Omental fat pad (tissue), 4 donors: ENCODE data around the gene ARID5B. TPM values are rescaled to one million over a fixed set of nuclear protein-coding genes. Genes with fewer than 3 reads are reported as not detected.
"Not testable (repeated sequence)": the region's sequence is repeated elsewhere in the genome, so short reads cannot be mapped to it uniquely, and the experiment has no call there.

ENCODE experiments used
- ATAC-seq: fragments of 150-250 bp; one replicate; pipeline ENCODE4 v1.9.1; 2016; ENCODE audit warnings: mild to moderate bottlenecking, moderate library complexity; ENCODE audit not compliant: low FRiP score
- DNase-seq: peaks from one replicate; pipeline ENCODE4 v3.0.0-alpha.2; 2019; ENCODE audit warnings: low spot score
- total RNA-seq, 4 donors: library from RNA; depleted of rRNA; stranded (reverse); fragments of >200 nt; gene quantifications; one replicate each; pipeline ENCODE4 v1.1.0, GENCODE V29; 2016
- TF ChIP-seq, protein P1 (sequence below), 3 donors: fragments of 450-650 bp; IDR thresholded peaks; one replicate each; pipeline ENCODE4 v1.5.1; 2016 to 2017; ENCODE audit warnings: antibody characterized with exemption in 3 of 3, mild to moderate bottlenecking in 3 of 3, moderate library complexity in 2 of 3

Gene ARID5B
- total RNA-seq, 4 donors from 2014 or later, result 57.5 to 163 (median 123) TPM

DNA sequence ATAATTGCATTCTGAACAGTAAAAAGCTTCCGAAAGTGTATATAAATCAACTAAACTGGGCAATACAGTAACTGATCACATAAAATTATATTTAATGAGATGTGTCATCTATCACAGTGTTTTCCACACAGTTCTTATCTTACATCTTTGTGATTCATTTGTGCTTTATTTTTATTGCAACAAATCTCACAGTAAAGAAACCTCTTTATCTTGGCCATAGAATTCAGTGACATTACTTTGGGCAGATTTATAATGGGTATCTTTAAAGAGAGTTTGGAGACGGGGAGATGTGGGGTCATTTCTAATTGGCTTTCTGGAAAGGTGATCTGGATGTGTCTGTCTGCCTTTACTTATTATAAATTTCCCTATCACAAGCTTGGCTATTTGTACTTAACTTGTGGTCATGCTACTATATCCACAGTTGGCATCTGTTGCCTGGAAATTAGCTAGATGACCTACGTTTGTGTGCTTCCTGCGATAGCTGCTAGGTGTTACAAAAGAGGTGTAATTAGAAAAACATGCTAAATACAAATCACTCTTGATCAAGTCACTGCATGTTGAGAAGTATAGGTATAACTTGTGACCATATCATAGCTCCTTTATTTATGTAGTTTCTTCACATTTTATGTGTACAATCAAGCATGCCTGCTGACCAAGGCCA, 123.8 kb downstream of the ARID5B start:
- no peak for ATAC-seq
- TF ChIP-seq, protein P1, sequence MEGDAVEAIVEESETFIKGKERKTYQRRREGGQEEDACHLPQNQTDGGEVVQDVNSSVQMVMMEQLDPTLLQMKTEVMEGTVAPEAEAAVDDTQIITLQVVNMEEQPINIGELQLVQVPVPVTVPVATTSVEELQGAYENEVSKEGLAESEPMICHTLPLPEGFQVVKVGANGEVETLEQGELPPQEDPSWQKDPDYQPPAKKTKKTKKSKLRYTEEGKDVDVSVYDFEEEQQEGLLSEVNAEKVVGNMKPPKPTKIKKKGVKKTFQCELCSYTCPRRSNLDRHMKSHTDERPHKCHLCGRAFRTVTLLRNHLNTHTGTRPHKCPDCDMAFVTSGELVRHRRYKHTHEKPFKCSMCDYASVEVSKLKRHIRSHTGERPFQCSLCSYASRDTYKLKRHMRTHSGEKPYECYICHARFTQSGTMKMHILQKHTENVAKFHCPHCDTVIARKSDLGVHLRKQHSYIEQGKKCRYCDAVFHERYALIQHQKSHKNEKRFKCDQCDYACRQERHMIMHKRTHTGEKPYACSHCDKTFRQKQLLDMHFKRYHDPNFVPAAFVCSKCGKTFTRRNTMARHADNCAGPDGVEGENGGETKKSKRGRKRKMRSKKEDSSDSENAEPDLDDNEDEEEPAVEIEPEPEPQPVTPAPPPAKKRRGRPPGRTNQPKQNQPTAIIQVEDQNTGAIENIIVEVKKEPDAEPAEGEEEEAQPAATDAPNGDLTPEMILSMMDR (IDR thresholded peaks at IDR 0.05), result no peak

DNA sequence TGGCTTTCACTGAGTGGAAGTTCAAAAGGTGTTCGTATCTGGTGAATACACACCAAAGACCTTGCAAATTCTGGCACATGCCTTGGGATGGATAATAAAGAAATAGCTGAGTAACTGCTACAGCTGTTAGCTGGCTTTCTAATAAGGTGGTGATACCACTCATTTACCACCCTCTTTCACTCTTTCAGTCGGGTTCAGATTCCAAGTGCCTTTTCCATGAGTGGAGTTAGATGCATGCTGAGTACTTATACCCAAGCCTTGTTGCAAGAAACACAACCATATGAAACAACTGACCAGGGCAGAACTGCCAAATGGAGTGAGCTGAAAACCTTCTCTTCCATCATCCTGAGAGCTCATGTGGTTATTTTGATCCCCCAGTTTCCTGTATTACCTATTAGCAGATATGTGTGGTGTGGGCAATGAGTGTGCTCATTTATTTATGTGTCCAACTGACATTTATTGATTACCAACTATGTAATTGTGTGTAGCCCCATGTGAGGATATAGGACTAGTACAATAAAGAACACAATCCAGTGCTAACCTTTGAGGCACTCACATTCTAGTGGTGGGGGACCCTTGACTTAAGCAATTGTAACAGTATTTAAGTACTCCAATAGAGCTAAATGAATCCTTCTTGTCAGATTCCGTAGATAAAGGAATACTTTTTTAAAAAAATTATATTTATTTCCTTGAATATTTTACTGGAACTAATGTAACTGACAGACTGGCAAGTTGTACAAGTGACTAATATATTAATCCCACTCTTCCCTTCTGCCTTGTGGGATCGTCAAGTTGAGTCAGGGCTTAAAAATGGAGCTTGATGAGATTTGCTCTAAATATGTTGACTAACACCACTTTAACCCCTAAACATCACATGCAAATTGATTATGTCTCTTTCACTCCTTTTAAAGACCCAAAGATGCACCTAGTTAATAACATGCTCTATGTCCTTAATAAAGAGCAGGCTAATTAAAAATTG, 124.7 kb downstream of the ARID5B start:
- TF ChIP-seq, protein P1 (IDR thresholded peaks at IDR 0.05), result no peak
- ATAC-seq (peak; percentile 70), DNase-seq (no peak)

More for the DNA sequence above, 123.8 kb downstream of the ARID5B start:
- DNase-seq, result no peak

GRCh38 chr10:62027841-62028501, 126.5 kb downstream of the ARID5B start:
- DNase-seq, result no peak
- ATAC-seq, result no peak
- TF ChIP-seq, protein P1 (IDR thresholded peaks at IDR 0.05), result no peak

GRCh38 chr10:62028502-62028842, 127.0 kb downstream of the ARID5B start:
- not testable (repeated sequence) for DNase-seq, ATAC-seq

DNA sequence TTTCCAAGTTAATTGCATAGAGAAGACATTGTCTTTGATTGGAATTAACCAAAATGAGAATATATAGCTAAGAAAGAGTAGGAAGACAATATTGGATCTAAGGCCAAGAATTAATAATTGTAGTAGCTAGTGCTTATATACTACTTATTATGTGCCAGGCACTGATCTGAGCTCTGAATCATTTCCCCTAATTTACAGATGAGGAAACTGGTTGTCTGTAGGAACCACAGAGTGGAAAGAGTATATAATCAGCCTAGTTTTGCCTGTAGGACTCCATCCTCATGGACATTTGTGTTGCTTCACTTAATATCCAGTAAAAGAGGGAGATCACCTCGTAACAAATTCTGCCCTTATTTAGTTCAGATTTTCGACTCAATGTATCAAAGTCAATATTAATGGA, 127.9 kb downstream of the ARID5B start:
- DNase-seq (no peak), ATAC-seq (no peak)
- TF ChIP-seq, protein P1 (IDR thresholded peaks at IDR 0.05), result no peak

DNA sequence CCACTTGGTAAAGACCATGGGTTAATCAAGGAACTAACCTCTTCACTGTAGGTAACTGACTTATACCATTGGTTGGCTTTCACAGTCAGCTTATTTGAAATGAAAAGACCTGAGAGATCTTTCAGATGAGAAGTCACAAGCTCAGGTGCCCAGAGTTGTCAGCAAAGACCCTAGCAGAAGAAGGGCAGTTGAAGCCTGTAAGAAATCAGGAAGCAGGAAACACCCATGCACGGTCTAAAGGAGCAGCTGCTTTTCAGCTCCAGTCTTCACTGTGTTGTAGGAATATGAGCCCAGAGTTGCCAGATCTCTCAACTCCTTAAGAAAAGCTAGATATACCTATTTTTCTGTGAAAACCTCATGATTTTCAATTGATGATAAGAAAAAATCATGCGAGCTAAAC, 130.0 kb downstream of the ARID5B start:
- DNase-seq, result no peak
- TF ChIP-seq, protein P1 (IDR thresholded peaks at IDR 0.05), result no peak
- no peak for ATAC-seq

DNA sequence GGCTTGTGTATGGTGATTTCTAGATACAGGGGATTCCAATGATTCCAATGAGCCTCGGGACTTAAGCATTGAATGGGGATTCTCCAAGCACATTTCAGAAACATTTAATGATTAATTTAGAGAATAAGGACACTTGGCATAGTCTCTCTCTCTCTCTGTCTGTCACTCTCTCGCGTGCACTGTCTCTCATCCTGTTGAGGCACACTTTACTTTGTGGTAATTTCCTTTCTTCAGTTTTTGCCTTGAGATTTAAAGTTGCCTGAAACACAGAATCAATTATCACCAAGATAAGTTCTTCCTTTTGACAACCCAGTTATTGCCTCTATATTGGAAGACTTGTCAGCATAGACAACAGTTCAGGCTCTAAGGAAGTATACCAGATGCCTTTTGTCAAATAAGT, 131.6 kb downstream of the ARID5B start:
- no peak for DNase-seq
- TF ChIP-seq, protein P1 (IDR thresholded peaks at IDR 0.05), result no peak
- ATAC-seq, result no peak
